Esophagus squamous epithelium (tissue), 5 donors: ENCODE data around the gene SDF4. TPM values are rescaled to one million over a fixed set of nuclear protein-coding genes. Genes with fewer than 3 reads are reported as not detected.

ENCODE experiments used
- DNase-seq: peaks from one replicate; lab custom pipeline; 2025; lab: John Stamatoyannopoulos, UW
- H3K27ac ChIP-seq, 4 donors: fragments of 200-600 bp; sonication (generic); one replicate each; pipeline ENCODE4 v1.5.1; 2016 to 2019; ENCODE audit warnings: mild to moderate bottlenecking in 1 of 4
- H3K27me3 ChIP-seq, 4 donors: fragments of 200-600 bp; sonication (generic); 1 replicate in 3 of 4; 2 replicates in 1 of 4; pipeline versions ENCODE4 v1.5.1 to v1.6.0; 2017 to 2021; ENCODE audit warnings: antibody characterized with exemption in 1 of 4
- H3K36me3 ChIP-seq, 3 donors: fragments of 200-600 bp; sonication (generic); one replicate each; pipeline ENCODE4 v1.5.1; 2016 to 2019
- H3K4me1 ChIP-seq, 3 donors: fragments of 200-600 bp; sonication (generic); one replicate each; pipeline ENCODE4 v1.5.1; 2017 to 2019
- H3K4me3 ChIP-seq, 4 donors: fragments of 200-600 bp; sonication (generic); 1 replicate in 3 of 4; 2 replicates in 1 of 4; pipeline ENCODE4 v1.5.1; 2016 to 2019; ENCODE audit warnings: mild to moderate bottlenecking in 2 of 4, moderate library complexity in 1 of 4
- H3K9me3 ChIP-seq, 3 donors: fragments of 200-600 bp; sonication (generic); one replicate each; pipeline ENCODE4 v1.5.1; 2016 to 2019
- POLR2A ChIP-seq, 4 donors: fragments of 450-650 bp; IDR thresholded peaks; one replicate each; pipeline ENCODE4 v1.6.1; 2017; ENCODE audit warnings: antibody characterized with exemption in 4 of 4, mild to moderate bottlenecking in 4 of 4, moderate library complexity in 3 of 4
- WGBS, 2 donors: methylation state at CpG; one replicate each; pipeline ENCODE4 v1.1.5; 2018; 5-methylcytosine and 5-hydroxymethylcytosine counted together
- intact Hi-C: fragments of 100-400 bp; cut with DNase I; formaldehyde crosslinking; loops from one replicate; pipeline ENCODE4 v1.15.0; 2022
- total RNA-seq, 4 donors: library from RNA; depleted of rRNA; stranded (reverse); fragments of >200 nt; gene quantifications; one replicate each; pipeline ENCODE4 v1.1.0, GENCODE V29; 2016
- TF ChIP-seq, protein P1 (sequence below), 6 experiments: fragments of 450-650 bp in 4 of 6; fragments of 200-600 bp in 2 of 6; sonication (generic) in 2 of 6; IDR thresholded peaks; one replicate each; pipeline ENCODE4 v1.5.1; 2016 to 2019; ENCODE audit warnings: antibody characterized with exemption in 6 of 6, mild to moderate bottlenecking in 4 of 6, moderate library complexity in 4 of 6
- donor health status: DM: yes; HTN: yes; CAD: no.

Gene SDF4
- total RNA-seq, 4 donors from 2014 or later: 65.0 to 75.4 (median 67.6) TPM

DNA sequence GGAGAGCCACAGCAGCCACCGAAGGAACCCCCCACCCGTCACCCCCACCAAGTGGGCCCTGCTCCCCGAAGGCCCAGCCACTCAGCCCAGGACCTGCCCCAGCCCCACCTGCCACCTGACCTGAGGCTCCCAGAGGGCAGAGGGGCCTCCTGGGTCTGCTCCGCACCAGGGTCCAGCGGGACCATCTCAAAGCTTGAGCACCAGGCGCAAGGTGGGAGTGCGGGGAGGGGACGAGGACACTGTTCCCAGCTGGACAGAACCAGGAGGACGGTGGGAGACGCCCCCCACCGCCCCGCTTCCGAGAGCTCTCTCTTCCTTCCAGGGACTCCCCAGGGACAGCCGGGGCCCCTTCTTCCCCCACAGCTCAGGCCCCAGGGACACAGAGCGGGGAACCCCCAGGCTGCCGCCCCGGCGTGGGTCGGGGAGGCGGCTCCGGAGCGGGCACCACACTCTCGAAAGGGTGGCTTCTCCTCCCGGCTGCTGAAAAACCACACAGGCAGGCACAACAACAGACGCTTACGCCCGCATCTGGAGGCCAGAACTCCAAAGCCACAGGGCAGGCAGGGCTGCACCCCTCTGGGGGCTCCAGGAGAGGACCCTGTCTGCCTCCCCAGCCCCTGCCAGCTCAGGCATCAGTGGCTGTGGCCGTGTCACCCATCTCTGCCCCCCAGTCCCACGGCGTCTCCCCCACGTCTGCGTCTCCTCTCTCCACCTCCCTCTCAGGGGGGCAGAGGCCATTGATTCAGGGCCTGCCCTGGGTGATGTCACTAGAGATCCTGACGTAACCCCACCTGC, 60.1 kb downstream of the SDF4 start:
- H3K4me3 ChIP-seq: no peak overlapping the region
- no peaks in the 10 kb centered on the region for H3K9me3 ChIP-seq
- intact Hi-C loops: no loop called here
- DNase-seq: no peak
- no peak for TF ChIP-seq POLR2A (IDR thresholded peaks at IDR 0.05)
- TF ChIP-seq, protein P1, sequence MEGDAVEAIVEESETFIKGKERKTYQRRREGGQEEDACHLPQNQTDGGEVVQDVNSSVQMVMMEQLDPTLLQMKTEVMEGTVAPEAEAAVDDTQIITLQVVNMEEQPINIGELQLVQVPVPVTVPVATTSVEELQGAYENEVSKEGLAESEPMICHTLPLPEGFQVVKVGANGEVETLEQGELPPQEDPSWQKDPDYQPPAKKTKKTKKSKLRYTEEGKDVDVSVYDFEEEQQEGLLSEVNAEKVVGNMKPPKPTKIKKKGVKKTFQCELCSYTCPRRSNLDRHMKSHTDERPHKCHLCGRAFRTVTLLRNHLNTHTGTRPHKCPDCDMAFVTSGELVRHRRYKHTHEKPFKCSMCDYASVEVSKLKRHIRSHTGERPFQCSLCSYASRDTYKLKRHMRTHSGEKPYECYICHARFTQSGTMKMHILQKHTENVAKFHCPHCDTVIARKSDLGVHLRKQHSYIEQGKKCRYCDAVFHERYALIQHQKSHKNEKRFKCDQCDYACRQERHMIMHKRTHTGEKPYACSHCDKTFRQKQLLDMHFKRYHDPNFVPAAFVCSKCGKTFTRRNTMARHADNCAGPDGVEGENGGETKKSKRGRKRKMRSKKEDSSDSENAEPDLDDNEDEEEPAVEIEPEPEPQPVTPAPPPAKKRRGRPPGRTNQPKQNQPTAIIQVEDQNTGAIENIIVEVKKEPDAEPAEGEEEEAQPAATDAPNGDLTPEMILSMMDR (IDR thresholded peaks at IDR 0.05): no peak
- 80 to 85% methylated on average over 1 to 5 of the region's 33 CpGs for WGBS, 2 donors
- H3K36me3 ChIP-seq: peaks cover 0 to 55% (median 0%) of the 10 kb centered on the region in 3 donors
- no peak overlapping the region for H3K27ac ChIP-seq
- H3K27me3 ChIP-seq: peaks cover 0 to 92% (median 6%) of the 10 kb centered on the region in 4 donors
- H3K4me1 ChIP-seq: peaks cover 11 to 63% (median 15%) of the 10 kb centered on the region in 3 donors

DNA sequence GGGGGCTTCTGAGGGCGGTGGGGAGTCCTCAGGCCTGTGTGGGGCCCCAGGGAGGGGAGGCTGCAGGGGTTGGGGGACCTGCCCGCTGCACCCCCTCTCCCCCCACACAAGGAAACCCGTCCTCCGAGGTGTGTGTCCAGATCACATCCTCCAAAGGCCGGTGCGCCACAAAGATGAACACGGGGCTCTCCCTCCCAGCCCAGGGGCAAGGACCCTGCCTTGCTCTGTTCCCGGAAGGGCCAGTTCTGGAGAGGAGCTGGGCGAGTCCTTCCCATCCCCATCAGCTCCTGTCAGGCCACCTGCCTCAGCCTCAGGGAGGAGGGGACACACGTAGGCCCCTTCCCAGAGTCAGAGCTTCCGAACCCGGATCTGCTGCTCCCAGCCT, 60.6 kb downstream of the SDF4 start:
- TF ChIP-seq POLR2A (IDR thresholded peaks at IDR 0.05): no peak
- TF ChIP-seq, protein P1 (IDR thresholded peaks at IDR 0.05): no peak
- intact Hi-C loops: no loop called here
- no peaks in the 10 kb centered on the region for H3K9me3 ChIP-seq
- no peak overlapping the region for H3K27ac ChIP-seq
- H3K4me1 ChIP-seq: peaks cover 17 to 69% (median 18%) of the 10 kb centered on the region in 3 donors
- DNase-seq: no peak
- H3K4me3 ChIP-seq: no peak overlapping the region
- H3K36me3 ChIP-seq: peaks cover 0 to 55% (median 0%) of the 10 kb centered on the region in 3 donors
- peaks cover 0 to 92% (median 6%) of the 10 kb centered on the region in 4 donors for H3K27me3 ChIP-seq
- WGBS, 2 donors: no CpG with 5 or more reads among the region's 12 CpGs

DNA sequence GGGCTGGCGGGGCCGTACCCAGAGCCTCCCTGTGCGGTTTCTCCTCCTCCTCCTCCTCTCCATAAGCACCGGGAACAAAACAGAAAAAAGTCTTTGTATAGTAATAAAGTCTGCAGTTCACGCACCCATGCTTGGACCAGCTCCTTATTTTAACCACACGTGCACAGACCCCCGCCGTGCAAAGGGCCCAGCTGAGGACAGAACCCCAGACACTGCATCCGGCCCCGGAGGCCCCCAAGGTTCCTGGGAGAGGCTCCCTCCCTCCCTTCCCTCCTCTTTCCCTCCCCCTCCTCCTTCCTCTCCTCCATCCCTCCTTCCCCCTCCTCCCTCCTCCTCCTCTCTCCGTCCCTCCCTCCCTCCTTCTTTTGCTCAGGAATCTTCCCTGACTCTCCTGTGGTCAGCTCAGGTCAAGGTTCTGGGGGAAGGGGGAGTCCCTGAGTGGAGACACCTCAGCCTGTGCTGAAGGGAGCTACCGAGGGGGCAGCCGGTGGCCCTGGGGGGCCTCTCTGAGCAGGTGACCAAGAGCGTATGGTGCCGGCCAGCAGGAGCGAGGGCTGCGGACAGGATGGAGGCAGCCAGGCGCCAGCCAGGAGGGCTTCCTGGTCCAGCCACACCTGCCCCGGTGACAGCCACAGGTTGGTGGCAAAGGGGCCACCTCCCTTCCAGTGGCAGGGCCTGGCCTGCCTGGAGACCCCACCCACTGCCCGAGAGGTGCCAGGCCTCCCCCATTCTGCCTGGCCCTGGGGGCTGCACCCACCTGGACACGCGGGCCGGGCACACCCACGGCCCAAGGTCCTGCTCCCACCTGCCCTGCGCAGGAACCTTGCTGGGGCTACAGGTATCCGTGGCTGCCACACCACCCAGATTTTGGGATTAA, 61.3 kb downstream of the SDF4 start:
- Histone ChIP-seq H3K27me3 (peaks cover 0 to 92% (median 6%) of the 10 kb centered on the region in 4 donors), H3K36me3 (peaks cover 0 to 54% (median 0%) of the 10 kb centered on the region in 3 donors), H3K9me3 (no peaks in the 10 kb centered on the region), H3K27ac (no peak overlapping the region), H3K4me3 (no peak overlapping the region), H3K4me1 (peaks cover 18 to 76% (median 22%) of the 10 kb centered on the region in 3 donors)
- WGBS, 2 donors: 35 to 49% methylated on average over 7 to 9 of the region's 26 CpGs
- no peak for TF ChIP-seq POLR2A (IDR thresholded peaks at IDR 0.05)
- intact Hi-C loops: no loop called here
- DNase-seq: no peak

DNA sequence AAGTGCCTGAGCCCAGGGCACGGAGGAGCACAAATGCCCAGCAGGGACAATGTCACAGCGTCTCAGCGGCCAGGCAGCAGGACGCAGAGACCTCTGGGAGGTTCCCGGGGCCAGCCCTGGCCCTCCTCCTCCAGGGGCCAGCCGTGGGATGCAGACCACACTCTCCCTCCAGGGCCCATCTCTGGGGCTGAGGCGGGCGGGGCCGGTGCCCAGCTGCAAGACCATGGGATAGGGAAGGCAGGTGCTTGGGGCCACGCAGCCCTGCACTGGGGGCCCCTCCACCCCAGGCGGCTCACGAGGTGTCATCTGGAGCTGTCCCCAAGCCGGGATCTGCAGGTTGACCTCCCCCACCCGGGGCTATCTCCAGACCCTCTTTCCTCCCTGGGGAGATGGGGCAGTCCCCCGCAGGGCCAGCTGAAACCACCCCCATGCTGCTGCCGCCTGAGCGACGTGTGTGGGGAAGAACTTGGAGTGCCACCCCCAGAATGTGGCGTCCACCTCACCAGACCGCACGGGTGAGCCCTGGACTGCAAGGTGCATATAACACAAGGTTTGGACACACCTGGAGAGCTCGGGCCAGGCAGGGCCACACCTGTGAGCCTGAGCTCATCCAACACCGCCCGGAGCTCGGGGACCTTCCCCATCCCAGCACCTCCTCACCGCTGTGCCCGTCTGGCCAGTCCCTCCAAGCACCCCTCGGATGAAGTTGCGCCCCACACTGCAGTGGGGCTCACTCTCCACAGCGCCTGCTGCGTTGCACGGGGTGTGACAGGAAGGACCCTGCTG, 62.2 kb downstream of the SDF4 start:
- H3K4me1 ChIP-seq: peaks cover 18 to 81% (median 22%) of the 10 kb centered on the region in 3 donors
- TF ChIP-seq, protein P1 (IDR thresholded peaks at IDR 0.05): no peak
- TF ChIP-seq POLR2A (IDR thresholded peaks at IDR 0.05): no peak
- no peaks in the 10 kb centered on the region for H3K9me3 ChIP-seq
- peaks cover 0 to 96% (median 6%) of the 10 kb centered on the region in 4 donors for H3K27me3 ChIP-seq
- peaks cover 0 to 46% (median 0%) of the 10 kb centered on the region in 3 donors for H3K36me3 ChIP-seq
- intact Hi-C loops: no loop called here
- no peak overlapping the region for H3K4me3 ChIP-seq
- H3K27ac ChIP-seq: no peak overlapping the region
- WGBS, 2 donors: 70% methylated on average over 6 of the region's 32 CpGs; no CpG with 5 or more reads in 1 of the 2 donors
- no peak for DNase-seq
